ENCODE results near the gene CDKAL1. TPM values are rescaled to one million over a fixed set of nuclear protein-coding genes. Genes with fewer than 3 reads are reported as not detected.

The CDKAL1 gene
- total and polyA plus RNA-seq, 9 of the 15 experiments (the other 6 are each of a cell fraction or from before 2014, with no cell fraction given) = 11.2 to 36.3 (median 20.1) TPM

DNA sequence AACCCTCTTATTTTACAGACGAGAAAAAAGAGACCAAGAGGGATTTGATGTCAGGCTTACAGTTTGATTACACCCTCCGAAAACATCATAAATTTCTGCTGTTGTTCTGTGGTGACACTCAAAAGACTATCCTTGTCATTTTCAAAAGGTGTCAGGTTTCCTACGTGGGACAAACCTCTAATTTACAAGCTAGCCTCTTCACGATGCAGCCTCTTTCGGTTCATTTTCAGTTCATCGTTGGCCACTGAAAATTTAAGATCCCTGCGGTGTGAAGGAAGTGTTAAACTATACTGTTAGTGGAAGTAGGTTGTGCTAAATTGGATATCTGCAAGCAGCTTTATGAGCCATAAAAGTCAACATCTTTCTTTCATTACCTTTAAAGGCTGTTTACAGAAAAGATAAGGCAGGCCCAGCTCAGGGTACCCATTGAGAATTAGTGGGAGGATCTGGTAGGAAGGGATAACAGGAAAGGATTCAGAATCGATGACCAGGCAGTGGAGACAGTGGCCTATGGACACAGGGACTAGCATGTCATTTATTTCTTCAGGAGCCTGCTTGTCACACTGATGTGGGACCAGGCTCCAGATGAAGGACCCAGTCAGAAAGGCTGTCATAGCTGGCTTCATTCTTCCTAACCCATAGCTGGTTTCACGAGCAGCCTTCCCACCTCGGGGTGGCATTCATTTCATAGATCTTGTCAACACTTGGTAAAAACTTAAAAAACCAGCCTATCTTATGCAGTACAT, 730.2 kb downstream of the CDKAL1 start (continued):
- TF ChIP-seq, protein P1, sequence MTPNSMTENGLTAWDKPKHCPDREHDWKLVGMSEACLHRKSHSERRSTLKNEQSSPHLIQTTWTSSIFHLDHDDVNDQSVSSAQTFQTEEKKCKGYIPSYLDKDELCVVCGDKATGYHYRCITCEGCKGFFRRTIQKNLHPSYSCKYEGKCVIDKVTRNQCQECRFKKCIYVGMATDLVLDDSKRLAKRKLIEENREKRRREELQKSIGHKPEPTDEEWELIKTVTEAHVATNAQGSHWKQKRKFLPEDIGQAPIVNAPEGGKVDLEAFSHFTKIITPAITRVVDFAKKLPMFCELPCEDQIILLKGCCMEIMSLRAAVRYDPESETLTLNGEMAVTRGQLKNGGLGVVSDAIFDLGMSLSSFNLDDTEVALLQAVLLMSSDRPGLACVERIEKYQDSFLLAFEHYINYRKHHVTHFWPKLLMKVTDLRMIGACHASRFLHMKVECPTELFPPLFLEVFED (CRISPR knock-in tag; conservative IDR thresholded peaks at IDR 0.05) = 0 out of 2 replicates have a peak, but pooled peaks have one; percentile 13
- TF ChIP-seq FOXP1 (CRISPR knock-in tag; IDR thresholded peaks at IDR 0.05) (no peak), FOXA1 (IDR thresholded peaks at IDR 0.05; ENCODE audit: borderline replicate concordance) (0 out of 2 replicates have a peak, but pooled peaks have one; percentile 8), NR2C2 (CRISPR knock-in tag; IDR thresholded peaks at IDR 0.05) (no peak), NR2C2 (tag; IDR thresholded peaks at IDR 0.05) (peak; percentile 21; the same call in 1 of the 2 replicates), MEF2A (IDR thresholded peaks at IDR 0.05; ENCODE audit: control insufficient read depth, low read depth, low read length) (no peak)
- TF ChIP-seq, protein P2, sequence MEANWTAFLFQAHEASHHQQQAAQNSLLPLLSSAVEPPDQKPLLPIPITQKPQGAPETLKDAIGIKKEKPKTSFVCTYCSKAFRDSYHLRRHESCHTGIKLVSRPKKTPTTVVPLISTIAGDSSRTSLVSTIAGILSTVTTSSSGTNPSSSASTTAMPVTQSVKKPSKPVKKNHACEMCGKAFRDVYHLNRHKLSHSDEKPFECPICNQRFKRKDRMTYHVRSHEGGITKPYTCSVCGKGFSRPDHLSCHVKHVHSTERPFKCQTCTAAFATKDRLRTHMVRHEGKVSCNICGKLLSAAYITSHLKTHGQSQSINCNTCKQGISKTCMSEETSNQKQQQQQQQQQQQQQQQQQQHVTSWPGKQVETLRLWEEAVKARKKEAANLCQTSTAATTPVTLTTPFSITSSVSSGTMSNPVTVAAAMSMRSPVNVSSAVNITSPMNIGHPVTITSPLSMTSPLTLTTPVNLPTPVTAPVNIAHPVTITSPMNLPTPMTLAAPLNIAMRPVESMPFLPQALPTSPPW (CRISPR knock-in tag; IDR thresholded peaks at IDR 0.05) = peak; percentile 10; the same call in 1 of the 2 replicates
- TF ChIP-seq, protein P3, sequence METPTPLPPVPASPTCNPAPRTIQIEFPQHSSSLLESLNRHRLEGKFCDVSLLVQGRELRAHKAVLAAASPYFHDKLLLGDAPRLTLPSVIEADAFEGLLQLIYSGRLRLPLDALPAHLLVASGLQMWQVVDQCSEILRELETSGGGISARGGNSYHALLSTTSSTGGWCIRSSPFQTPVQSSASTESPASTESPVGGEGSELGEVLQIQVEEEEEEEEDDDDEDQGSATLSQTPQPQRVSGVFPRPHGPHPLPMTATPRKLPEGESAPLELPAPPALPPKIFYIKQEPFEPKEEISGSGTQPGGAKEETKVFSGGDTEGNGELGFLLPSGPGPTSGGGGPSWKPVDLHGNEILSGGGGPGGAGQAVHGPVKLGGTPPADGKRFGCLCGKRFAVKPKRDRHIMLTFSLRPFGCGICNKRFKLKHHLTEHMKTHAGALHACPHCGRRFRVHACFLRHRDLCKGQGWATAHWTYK (CRISPR knock-in tag; IDR thresholded peaks at IDR 0.05) = 0 out of 2 replicates have a peak, but pooled peaks have one; percentile 33

Measured in K562 (cell line).